Measurements from ENCODE around the gene CCDC9B. TPM values are rescaled to one million over a fixed set of nuclear protein-coding genes. Genes with fewer than 3 reads are reported as not detected.
A peak's percentile ranks its signal among the peaks of the same experiment; 100 is the strongest.

The CCDC9B gene
- under 1 TPM; 0.39 to 0.47 TPM for total RNA-seq
- polyA plus RNA-seq: 0.08 TPM

DNA sequence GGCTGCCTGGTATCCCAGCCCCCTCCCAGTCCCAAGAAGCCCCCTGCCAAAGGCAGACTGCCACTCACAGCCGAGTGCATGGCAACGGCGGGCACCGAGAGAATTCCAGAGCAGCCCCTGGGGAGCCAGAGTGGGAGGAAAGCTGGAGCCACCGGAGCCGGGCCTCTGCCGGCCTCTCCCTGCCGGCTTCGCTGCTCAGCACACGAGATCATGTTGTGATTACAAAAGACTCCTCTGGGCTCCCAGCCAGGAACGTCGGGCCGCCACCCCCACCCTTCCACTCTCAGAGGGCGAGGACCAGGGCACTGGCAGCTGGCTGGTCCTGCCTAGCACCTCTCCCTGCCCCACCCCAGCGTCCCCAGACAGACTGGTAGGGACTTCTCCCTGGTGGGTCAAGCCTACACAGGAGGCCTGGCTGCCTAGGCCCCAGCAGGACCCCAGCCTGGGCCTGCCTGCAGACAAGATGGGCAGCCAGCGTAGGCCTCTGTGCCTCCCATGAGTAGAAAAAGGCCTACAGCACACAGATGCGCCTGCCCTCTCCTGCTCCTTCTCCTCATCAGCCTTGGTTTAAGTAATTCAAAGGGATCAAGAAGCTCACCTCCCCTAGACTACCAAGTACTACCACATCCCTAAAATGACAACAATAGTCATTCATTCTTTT, at the start of gene CCDC9B:
Gene CCDC9B (minus strand): TSS at position 200 of the 661 bp plus-strand sequence. CDS start 120 bp downstream, at position 80.
- Histone ChIP-seq H3K9me3 (ENCODE audit: low read length) (no peaks in the 10 kb centered on the region), H3K27me3 (ENCODE audit: insufficient read depth, low read length, poor library complexity, severe bottlenecking) (no peaks in the 10 kb centered on the region), H3K36me3 (ENCODE audit: insufficient read depth, low read length) (no peaks in the 10 kb centered on the region), H3K27ac (ENCODE audit: low read depth, low read length) (no peak within 1 kb of the TSS), H3K4me1 (ENCODE audit: insufficient read depth, low read length) (peaks cover 16% of the 10 kb centered on the region), H3K4me3 (ENCODE audit: low read length) (no peak within 1 kb of the TSS)
- Mint-ChIP-seq H3K36me3 (no peaks in the 10 kb centered on the region), H3K27me3 (peaks cover 2 to 4% of the 10 kb centered on the region in 2 donors), H3K4me3 (no peak within 1 kb of the TSS), H3K27ac (peak within 1 kb of the TSS in 1 of 8 donors; percentile 32), H3K4me1 (peaks cover 4 to 7% (median 4%) of the 10 kb centered on the region in 3 donors), H3K9me3 (no peaks in the 10 kb centered on the region)
- POLR2A ChIA-PET: no interaction called here
- CTCF ChIA-PET: interaction anchor here (0.9 to 12.4 kb wide), 10 partner anchors 12 to 100 kb away, joined by 3 to 268 read pairs (median 26); partner anchors contain the start of genes BAHD1, INAFM2 and PLCB2
- DNase-seq: no peak

DNA sequence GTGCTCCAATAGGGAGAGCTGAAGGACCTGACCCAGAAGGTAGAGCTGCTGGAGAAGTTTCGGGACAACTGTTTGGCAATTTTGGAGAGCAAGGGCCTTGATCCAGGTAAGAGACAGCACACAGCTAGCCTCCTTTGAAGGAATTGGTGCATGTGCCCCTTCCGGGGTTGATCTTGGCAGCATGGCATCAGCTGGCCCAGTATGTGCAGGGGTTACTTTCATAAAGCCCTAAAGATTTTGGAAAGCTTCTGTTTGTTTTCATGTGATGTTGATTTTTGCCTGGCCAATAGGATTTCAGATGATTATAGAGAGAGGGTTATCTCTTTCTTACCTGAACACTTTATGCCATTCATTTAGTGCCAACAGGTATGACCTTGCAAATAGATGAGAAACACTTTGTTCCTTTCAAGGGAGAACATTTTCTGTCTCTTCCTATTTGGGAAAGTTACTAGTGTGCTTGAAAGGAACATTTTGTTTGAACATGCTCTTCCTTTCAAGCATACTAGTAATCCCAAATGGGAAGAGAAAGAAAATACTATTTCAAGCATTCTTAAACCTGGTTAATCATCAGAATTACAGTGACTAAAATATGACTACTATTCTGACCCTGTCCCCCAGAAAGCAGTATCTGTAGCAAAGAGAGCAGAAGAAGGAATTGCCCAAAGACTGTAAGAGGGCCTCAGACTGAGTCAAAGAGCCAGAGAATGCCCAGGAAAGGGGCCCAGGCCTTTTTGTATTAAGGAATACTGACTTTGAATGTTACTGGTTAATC, 49.3 kb upstream of the CCDC9B start:
- Mint-ChIP-seq H3K27me3 (no peaks in the 10 kb centered on the region), H3K4me1 (peaks cover 0 to 6% (median 3%) of the 10 kb centered on the region in 3 donors), H3K27ac (peak overlapping the region in 2 of 8 donors; percentile 76 to 78), H3K36me3 (peaks cover 5 to 68% (median 19%) of the 10 kb centered on the region in 3 donors), H3K4me3 (peak overlapping the region in 1 of 7 donors; percentile 3), H3K9me3 (no peaks in the 10 kb centered on the region)
- Histone ChIP-seq H3K27ac (ENCODE audit: low read depth, low read length) (no peak overlapping the region), H3K9me3 (ENCODE audit: low read length) (no peaks in the 10 kb centered on the region), H3K4me1 (ENCODE audit: insufficient read depth, low read length) (no peaks in the 10 kb centered on the region), H3K27me3 (ENCODE audit: insufficient read depth, low read length, poor library complexity, severe bottlenecking) (no peaks in the 10 kb centered on the region), H3K4me3 (ENCODE audit: low read length) (no peak overlapping the region), H3K36me3 (ENCODE audit: insufficient read depth, low read length) (peaks cover 29% of the 10 kb centered on the region)
- POLR2A ChIA-PET: no interaction called here
- CTCF ChIA-PET: interaction anchor here (1.1 to 1.3 kb wide), 2 partner anchors 14 to 21 kb away, joined by 5 to 6 read pairs; no protein-coding TSS in a partner anchor
- DNase-seq: no peak

DNA sequence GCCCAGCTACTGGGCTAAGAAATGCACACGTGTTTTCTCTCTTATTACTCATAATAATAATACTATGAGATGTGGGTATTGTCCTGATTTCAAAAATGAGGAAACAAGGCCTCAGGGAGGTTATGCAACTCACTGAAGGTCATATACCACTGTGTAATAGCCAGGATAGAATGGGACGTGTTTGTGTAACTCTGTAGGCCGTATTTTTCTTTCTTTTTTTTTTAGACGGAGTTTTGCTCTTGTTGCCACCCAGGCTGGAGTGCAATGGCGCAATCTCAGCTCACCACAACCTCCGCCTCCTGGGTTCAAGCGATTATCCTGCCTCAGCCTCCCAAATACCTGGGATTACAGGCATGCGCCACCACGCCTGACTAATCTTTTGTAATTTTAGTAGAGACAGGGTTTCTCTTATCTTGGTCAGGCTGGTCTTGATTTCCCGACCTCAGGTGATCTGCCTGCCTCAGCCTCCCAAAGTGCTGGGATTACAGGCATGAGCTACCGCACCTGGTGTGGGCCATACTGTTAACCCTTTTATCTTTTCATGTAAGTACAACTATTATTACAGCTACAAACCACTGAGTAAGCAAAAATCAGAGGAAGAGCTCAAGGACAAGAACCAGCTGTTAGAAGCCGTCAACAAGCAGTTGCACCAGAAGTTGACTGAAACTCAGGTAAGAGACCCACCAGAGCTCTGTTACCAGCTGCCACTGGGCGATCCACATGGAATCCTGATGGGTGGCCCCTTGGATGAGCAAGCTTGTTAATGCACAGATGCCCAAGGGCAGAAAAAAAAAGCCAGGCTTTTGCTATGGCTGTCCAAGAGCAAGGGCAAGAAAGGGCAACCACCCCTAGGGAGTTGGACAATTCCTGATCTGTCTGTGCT, 48.4 kb upstream of the CCDC9B start:
- H3K4me1 ChIP-seq (ENCODE audit: insufficient read depth, low read length): no peaks in the 10 kb centered on the region
- ChIA-PET POLR2A (interaction anchor here (0.7 kb wide), 1 partner anchor 51 kb away, joined by 3 read pairs; no protein-coding TSS in a partner anchor), CTCF (interaction anchor here (0.7 to 1.3 kb wide), 3 partner anchors 15 to 20 kb away, joined by 3 to 6 read pairs (median 5); no protein-coding TSS in a partner anchor)
- peak overlapping the region in 1 of 8 donors; percentile 87 for H3K27ac Mint-ChIP-seq
- no peak overlapping the region for H3K4me3 ChIP-seq (ENCODE audit: low read length)
- no peaks in the 10 kb centered on the region for H3K9me3 ChIP-seq (ENCODE audit: low read length)
- H3K27ac ChIP-seq (ENCODE audit: low read depth, low read length): no peak overlapping the region
- DNase-seq: no peak
- H3K27me3 ChIP-seq (ENCODE audit: insufficient read depth, low read length, poor library complexity, severe bottlenecking): no peaks in the 10 kb centered on the region
- peaks cover 5 to 69% (median 19%) of the 10 kb centered on the region in 3 donors for H3K36me3 Mint-ChIP-seq
- no peaks in the 10 kb centered on the region for H3K27me3 Mint-ChIP-seq
- H3K36me3 ChIP-seq (ENCODE audit: insufficient read depth, low read length): peaks cover 29% of the 10 kb centered on the region
- no peak overlapping the region for H3K4me3 Mint-ChIP-seq
- H3K4me1 Mint-ChIP-seq: peaks cover 3 to 12% (median 10%) of the 10 kb centered on the region in 3 donors
- no peaks in the 10 kb centered on the region for H3K9me3 Mint-ChIP-seq

- no peaks in the 10 kb centered on the region for H3K27me3 ChIP-seq (ENCODE audit: insufficient read depth, low read length, poor library complexity, severe bottlenecking)
- H3K4me1 ChIP-seq (ENCODE audit: insufficient read depth, low read length): peaks cover 13% of the 10 kb centered on the region
- ChIA-PET CTCF (interaction anchor here (0.9 to 2.2 kb wide), 2 partner anchors 19 to 31 kb away, joined by 4 to 5 read pairs; partner anchors contain the start of gene IVD), POLR2A (no interaction called here)
- H3K4me1 Mint-ChIP-seq: peaks cover 14 to 27% (median 26%) of the 10 kb centered on the region in 3 donors
- no peaks in the 10 kb centered on the region for H3K9me3 ChIP-seq (ENCODE audit: low read length)
- H3K27ac Mint-ChIP-seq: peak overlapping the region in 1 of 8 donors; percentile 54
- no peaks in the 10 kb centered on the region for H3K27me3 Mint-ChIP-seq
- no peak overlapping the region for H3K4me3 ChIP-seq (ENCODE audit: low read length)
- H3K9me3 Mint-ChIP-seq: no peaks in the 10 kb centered on the region
- H3K36me3 ChIP-seq (ENCODE audit: insufficient read depth, low read length): peaks cover 18% of the 10 kb centered on the region
- no peak for DNase-seq
- no peak overlapping the region for H3K4me3 Mint-ChIP-seq
- peaks cover 5 to 48% (median 14%) of the 10 kb centered on the region in 3 donors for H3K36me3 Mint-ChIP-seq
- no peak overlapping the region for H3K27ac ChIP-seq (ENCODE audit: low read depth, low read length)
Measured at GRCh38 chr15:40386480-40386879, 45.7 kb upstream of the CCDC9B start.

- Histone ChIP-seq H3K27ac (ENCODE audit: low read depth, low read length) (peak within 1 kb of the TSS; percentile 62), H3K4me1 (ENCODE audit: insufficient read depth, low read length) (peaks cover 13% of the 10 kb centered on the region), H3K27me3 (ENCODE audit: insufficient read depth, low read length, poor library complexity, severe bottlenecking) (no peaks in the 10 kb centered on the region), H3K4me3 (ENCODE audit: low read length) (peak within 1 kb of the TSS; percentile 88), H3K9me3 (ENCODE audit: low read length) (no peaks in the 10 kb centered on the region), H3K36me3 (ENCODE audit: insufficient read depth, low read length) (peaks cover 12% of the 10 kb centered on the region)
- POLR2A ChIA-PET: interaction anchor here (0.8 to 1.6 kb wide), 2 partner anchors 11 to 23 kb away, joined by 3 to 10 read pairs; partner anchors contain the start of gene IVD
- DNase-seq: peak; percentile 84 to 94 (median 87)
- CTCF ChIA-PET: interaction anchor here (1.0 to 4.0 kb wide), 9 partner anchors 9 to 70 kb away, joined by 3 to 37 read pairs (median 4); partner anchors contain the start of gene IVD
- H3K36me3 Mint-ChIP-seq: peaks cover 5 to 22% (median 8%) of the 10 kb centered on the region in 3 donors
- H3K27ac Mint-ChIP-seq: peak within 1 kb of the TSS in 7 of 8 donors; percentile 15 to 98 (median 92)
- no peaks in the 10 kb centered on the region for H3K9me3 Mint-ChIP-seq
- no peaks in the 10 kb centered on the region for H3K27me3 Mint-ChIP-seq
- H3K4me1 Mint-ChIP-seq: peaks cover 14 to 27% (median 26%) of the 10 kb centered on the region in 3 donors
- peak within 1 kb of the TSS; percentile 90 to 99 (median 97) for H3K4me3 Mint-ChIP-seq
Measured at GRCh38 chr15:40382580-40383456, 42.1 kb upstream of the CCDC9B start, which contains the start of gene KNSTRN. Gene KNSTRN, plus strand, starts transcription at chr15:40382721. Its CDS starts 115 bp downstream, at chr15:40382836.

GRCh38 chr15:40381818-40382529, 41.2 kb upstream of the CCDC9B start:
- no peak for DNase-seq
- Histone ChIP-seq H3K4me3 (ENCODE audit: low read length) (peak overlapping the region; percentile 88), H3K4me1 (ENCODE audit: insufficient read depth, low read length) (peaks cover 13% of the 10 kb centered on the region), H3K27me3 (ENCODE audit: insufficient read depth, low read length, poor library complexity, severe bottlenecking) (no peaks in the 10 kb centered on the region), H3K27ac (ENCODE audit: low read depth, low read length) (no peak overlapping the region), H3K36me3 (ENCODE audit: insufficient read depth, low read length) (peaks cover 7% of the 10 kb centered on the region), H3K9me3 (ENCODE audit: low read length) (no peaks in the 10 kb centered on the region)
- H3K4me1 Mint-ChIP-seq: peaks cover 14 to 27% (median 26%) of the 10 kb centered on the region in 3 donors
- no peaks in the 10 kb centered on the region for H3K9me3 Mint-ChIP-seq
- H3K27me3 Mint-ChIP-seq: no peaks in the 10 kb centered on the region
- H3K4me3 Mint-ChIP-seq: peak overlapping the region in 3 of 7 donors; percentile 95 to 98 (median 97)
- CTCF ChIA-PET: interaction anchor here (1.0 to 4.0 kb wide), 9 partner anchors 10 to 71 kb away, joined by 3 to 37 read pairs (median 4); partner anchors contain the start of gene IVD
- no peak overlapping the region for H3K27ac Mint-ChIP-seq
- POLR2A ChIA-PET: interaction anchor here (0.8 to 1.6 kb wide), 2 partner anchors 10 to 24 kb away, joined by 3 to 10 read pairs; partner anchors contain the start of gene IVD
- H3K36me3 Mint-ChIP-seq: peaks cover 0 to 15% (median 3%) of the 10 kb centered on the region in 3 donors
